CD4-positive, alpha-beta memory T cell (primary cell): ENCODE measurements around the gene RNF41. TPM values are rescaled to one million over a fixed set of nuclear protein-coding genes. Genes with fewer than 3 reads are reported as not detected.
"Not testable (repeated sequence)": the region's sequence is repeated elsewhere in the genome, so short reads cannot be mapped to it uniquely, and the experiment has no call there.

Experiments used
- CTCF ChIA-PET: fragments of 350-600 bp; sonication (Branson Sonifier 250); formaldehyde crosslinking; loops from one replicate; lab custom pipeline; 2021; ENCODE audit warnings: inconsistent platforms; ENCODE audit not compliant: partially characterized antibody; lab: Charles Lee
- POLR2A ChIA-PET: fragments of 350-600 bp; sonication (Branson Sonifier 250); formaldehyde crosslinking; loops from one replicate; lab custom pipeline; 2021; ENCODE audit not compliant: partially characterized antibody; lab: Charles Lee
- DNase-seq, 5 donors: peaks; one replicate each; pipeline versions ENCODE4 v3.0.0 to v3.0.0-alpha.2; 2020 to 2022; ENCODE audit warnings: mixed read lengths in 1 of 5
- H3K27ac ChIP-seq: one replicate; pipeline ENCODE4 v1.7.0; 2013; ENCODE audit warnings: low read depth, low read length
- H3K27me3 ChIP-seq: 2 replicates; pipeline ENCODE4 v1.7.0; 2013; ENCODE audit warnings: mild to moderate bottlenecking, low read length, moderate library complexity; ENCODE audit not compliant: insufficient read depth
- H3K36me3 ChIP-seq: 2 replicates; pipeline ENCODE4 v1.7.0; 2013; ENCODE audit warnings: mild to moderate bottlenecking, low read length, moderate library complexity; ENCODE audit not compliant: insufficient read depth
- H3K4me1 ChIP-seq: 2 replicates; pipeline ENCODE4 v1.7.0; 2013; ENCODE audit warnings: mild to moderate bottlenecking, low read length, moderate library complexity; ENCODE audit not compliant: insufficient read depth
- H3K4me3 ChIP-seq, 2 donors: one replicate each; pipeline ENCODE4 v1.7.0; 2013; ENCODE audit warnings: low read length in 2 of 2, mild to moderate bottlenecking in 1 of 2
- H3K9me3 ChIP-seq, 2 donors: one replicate each; pipeline ENCODE4 v1.7.0; 2013; ENCODE audit warnings: low read length in 2 of 2, control low read depth in 1 of 2; ENCODE audit not compliant: control insufficient read depth in 1 of 2
- H3K27ac Mint-ChIP-seq, 7 donors: one replicate each; pipeline ENCODE4 v1.8.0; 2020 to 2021; ENCODE audit warnings: mixed read lengths in 7 of 7, mild to moderate bottlenecking in 6 of 7, inconsistent platforms in 3 of 7, moderate library complexity in 3 of 7
- H3K27me3 Mint-ChIP-seq, 2 donors: one replicate each; pipeline ENCODE4 v1.8.0; 2020 to 2021; ENCODE audit warnings: mixed read lengths in 2 of 2
- H3K36me3 Mint-ChIP-seq, 2 donors: one replicate each; pipeline ENCODE4 v1.8.0; 2020 to 2021; ENCODE audit warnings: mixed read lengths in 2 of 2, inconsistent platforms in 1 of 2, mild to moderate bottlenecking in 1 of 2
- H3K4me1 Mint-ChIP-seq, 4 donors: one replicate each; pipeline ENCODE4 v1.8.0; 2020 to 2021; ENCODE audit warnings: mixed read lengths in 4 of 4, mild to moderate bottlenecking in 1 of 4
- H3K4me3 Mint-ChIP-seq, 8 donors: one replicate each; pipeline ENCODE4 v1.8.0; 2020 to 2021; ENCODE audit warnings: mixed read lengths in 8 of 8, mild to moderate bottlenecking in 7 of 8, moderate library complexity in 6 of 8, inconsistent platforms in 3 of 8
- H3K9me3 Mint-ChIP-seq, 8 donors: one replicate each; pipeline ENCODE4 v1.8.0; 2020 to 2021; ENCODE audit warnings: mixed read lengths in 8 of 8, mild to moderate bottlenecking in 5 of 8, inconsistent platforms in 3 of 8, moderate library complexity in 1 of 8
- intact Hi-C: fragments of 100-400 bp; cut with micrococcal nuclease; formaldehyde crosslinking; loops from one replicate; pipeline ENCODE4 v1.15.1; 2023
- polyA plus RNA-seq, 2 donors: library from polyadenylated mRNA; unstranded; fragments of 300-500 nt; fragmentation: Illumina TruSeq; gene quantifications; one replicate each; pipeline ENCODE4 v1.2.3, GENCODE V29; 2021
- total RNA-seq, 2 experiments: library from RNA; stranded (reverse); gene quantifications; one replicate each; pipeline ENCODE4 v1.2.3, GENCODE V29; 2021

The RNF41 gene
- total and polyA plus RNA-seq, 4 experiments from 2014 or later: 33.2 to 46.7 (median 41.5) TPM

GRCh38 chr12:56158926-56159461 lies 62.7 kb downstream of the RNF41 start:
- H3K4me1 Mint-ChIP-seq: peaks cover 28 to 65% (median 37%) of the 10 kb centered on the region in 4 donors
- Histone ChIP-seq H3K4me3 (peak overlapping the region; percentile 86 to 89), H3K9me3 (no peaks in the 10 kb centered on the region)

GRCh38 chr12:56158029-56158925 lies 63.4 kb downstream of the RNF41 start, which contains the start of gene MYL6:
Gene MYL6, plus strand, starts transcription at chr12:56158359. Its CDS starts 43 bp downstream, at chr12:56158402.
- peak; percentile 88 to 98 (median 91) for DNase-seq
- Mint-ChIP-seq H3K4me1 (peaks cover 28 to 64% (median 37%) of the 10 kb centered on the region in 4 donors), H3K36me3 (peaks cover 23 to 49% of the 10 kb centered on the region in 2 donors), H3K9me3 (no peaks in the 10 kb centered on the region), H3K27ac (peak within 1 kb of the TSS; percentile 96 to 100 (median 99)), H3K27me3 (no peaks in the 10 kb centered on the region), H3K4me3 (peak within 1 kb of the TSS; percentile 93 to 100 (median 97))
- intact Hi-C loops: loop anchor here (1.0 to 2.0 kb wide), 2 partner anchors 30 to 63 kb away; partner anchors contain the start of genes ESYT1 and RNF41
- ChIA-PET POLR2A (interaction anchor here (0.7 to 10.8 kb wide), 13 partner anchors 14 to 291 kb away, joined by 3 to 236 read pairs (median 7); partner anchors contain the start of genes ESYT1, PA2G4, RNF41 and RPL41), CTCF (interaction anchor here (0.6 to 2.5 kb wide), 12 partner anchors 16 to 72 kb away, joined by 3 to 16 read pairs (median 4); partner anchors contain the start of genes ESYT1, RNF41, SMARCC2 and ZC3H10)
- Histone ChIP-seq H3K27me3 (no peaks in the 10 kb centered on the region), H3K9me3 (no peaks in the 10 kb centered on the region), H3K4me3 (peak within 1 kb of the TSS; percentile 86 to 89), H3K36me3 (peaks cover 34% of the 10 kb centered on the region), H3K27ac (peak within 1 kb of the TSS; percentile 97), H3K4me1 (peaks cover 40% of the 10 kb centered on the region)

More at GRCh38 chr12:56158926-56159461, 62.7 kb downstream of the RNF41 start:
- Histone ChIP-seq H3K36me3 (peaks cover 41% of the 10 kb centered on the region), H3K27ac (peak overlapping the region; percentile 97), H3K4me1 (peaks cover 38% of the 10 kb centered on the region), H3K27me3 (no peaks in the 10 kb centered on the region)
- peak overlapping the region; percentile 93 to 100 (median 97) for H3K4me3 Mint-ChIP-seq
- peak overlapping the region; percentile 96 to 100 (median 99) for H3K27ac Mint-ChIP-seq
- ChIA-PET POLR2A (interaction anchor here (0.7 to 10.8 kb wide), 13 partner anchors 10 to 201 kb away, joined by 3 to 236 read pairs (median 7); partner anchors contain the start of genes ESYT1, PA2G4, RNF41 and RPL41), CTCF (interaction anchor here (0.6 to 2.5 kb wide), 13 partner anchors 15 to 63 kb away, joined by 3 to 16 read pairs (median 4); partner anchors contain the start of genes ESYT1, RNF41, SMARCC2 and ZC3H10)
- no peaks in the 10 kb centered on the region for H3K9me3 Mint-ChIP-seq
- DNase-seq: peak; percentile 19 to 48 (median 24)
- intact Hi-C loops: loop anchor here (1.0 to 2.0 kb wide), 2 partner anchors 31 to 62 kb away; partner anchors contain the start of genes ESYT1 and RNF41
- peaks cover 28 to 56% of the 10 kb centered on the region in 2 donors for H3K36me3 Mint-ChIP-seq
- no peaks in the 10 kb centered on the region for H3K27me3 Mint-ChIP-seq

GRCh38 chr12:56157201-56158028 lies 64.3 kb downstream of the RNF41 start:
- peak; percentile 71 to 82 (median 75) for DNase-seq
- H3K36me3 Mint-ChIP-seq: peaks cover 22 to 40% of the 10 kb centered on the region in 2 donors
- peak overlapping the region; percentile 93 to 100 (median 97) for H3K4me3 Mint-ChIP-seq
- Histone ChIP-seq H3K9me3 (no peaks in the 10 kb centered on the region), H3K27ac (peak overlapping the region; percentile 97), H3K4me3 (peak overlapping the region; percentile 53 to 76), H3K27me3 (no peaks in the 10 kb centered on the region), H3K36me3 (peaks cover 25% of the 10 kb centered on the region), H3K4me1 (peaks cover 49% of the 10 kb centered on the region)
- H3K4me1 Mint-ChIP-seq: peaks cover 30 to 68% (median 43%) of the 10 kb centered on the region in 4 donors
- POLR2A ChIA-PET: interaction anchor here (0.6 to 10.8 kb wide), 11 partner anchors 9 to 292 kb away, joined by 3 to 236 read pairs (median 7); partner anchors contain the start of genes ESYT1, RPL41, SMARCC2 and TIMELESS
- no peaks in the 10 kb centered on the region for H3K9me3 Mint-ChIP-seq
- H3K27ac Mint-ChIP-seq: peak overlapping the region; percentile 96 to 100 (median 99)
- intact Hi-C loops: loop anchor here (1.0 to 2.0 kb wide), 4 partner anchors 29 to 67 kb away; partner anchors contain the start of genes ESYT1, NABP2 and RNF41
- H3K27me3 Mint-ChIP-seq: no peaks in the 10 kb centered on the region
- CTCF ChIA-PET: interaction anchor here (1.7 to 3.9 kb wide), 4 partner anchors 29 to 38 kb away, joined by 6 to 24 read pairs (median 12); partner anchors contain the start of genes ESYT1, SMARCC2 and ZC3H10

- H3K9me3 ChIP-seq, DNase-seq, H3K27me3 ChIP-seq, H3K9me3 Mint-ChIP-seq, H3K27me3 Mint-ChIP-seq, H3K4me3 ChIP-seq: not testable (repeated sequence)
- H3K4me1 ChIP-seq: peaks cover 49% of the 10 kb centered on the region
- peak overlapping the region; percentile 93 to 100 (median 97) for H3K4me3 Mint-ChIP-seq
- H3K27ac Mint-ChIP-seq: peak overlapping the region in 6 of 7 donors; percentile 96 to 100 (median 98)
- ChIA-PET POLR2A (interaction anchor here (0.6 to 10.8 kb wide), 7 partner anchors 8 to 39 kb away, joined by 3 to 236 read pairs (median 4); partner anchors contain the start of genes ESYT1, SMARCC2 and ZC3H10), CTCF (interaction anchor here (1.7 to 3.9 kb wide), 2 partner anchors 33 to 37 kb away, joined by 6 to 24 read pairs; partner anchors contain the start of genes SMARCC2 and ZC3H10)
- peaks cover 15 to 36% of the 10 kb centered on the region in 2 donors for H3K36me3 Mint-ChIP-seq
- H3K4me1 Mint-ChIP-seq: peaks cover 29 to 72% (median 45%) of the 10 kb centered on the region in 4 donors
- H3K36me3 ChIP-seq: peaks cover 18% of the 10 kb centered on the region
- intact Hi-C loops: loop anchor here (1.0 kb wide), 2 partner anchors 32 to 68 kb away; partner anchors contain the start of gene NABP2
- peak overlapping the region; percentile 97 for H3K27ac ChIP-seq
Observed at GRCh38 chr12:56156464-56157200, 65.1 kb downstream of the RNF41 start.

- ChIA-PET POLR2A (interaction anchor here (0.6 to 10.8 kb wide), 6 partner anchors 14 to 946 kb away, joined by 3 to 236 read pairs (median 10); partner anchors contain the start of genes ESYT1, RNF41, SMARCC2 and ZC3H10), CTCF (interaction anchor here (0.9 to 3.9 kb wide), 3 partner anchors 31 to 36 kb away, joined by 3 to 24 read pairs (median 6); partner anchors contain the start of genes SMARCC2 and ZC3H10)
- Histone ChIP-seq H3K4me3 (no peak overlapping the region), H3K27me3 (no peaks in the 10 kb centered on the region), H3K27ac (no peak overlapping the region), H3K36me3 (peaks cover 7% of the 10 kb centered on the region), H3K4me1 (peaks cover 49% of the 10 kb centered on the region), H3K9me3 (no peaks in the 10 kb centered on the region)
- DNase-seq: no peak
- H3K27me3 Mint-ChIP-seq: no peaks in the 10 kb centered on the region
- peak overlapping the region; percentile 24 to 76 (median 42) for H3K4me3 Mint-ChIP-seq
- H3K9me3 Mint-ChIP-seq: no peaks in the 10 kb centered on the region
- intact Hi-C loops: no loop called here
- H3K36me3 Mint-ChIP-seq: peaks cover 7 to 24% of the 10 kb centered on the region in 2 donors
- H3K27ac Mint-ChIP-seq: peak overlapping the region in 3 of 7 donors; percentile 51 to 62 (median 60)
- H3K4me1 Mint-ChIP-seq: peaks cover 31 to 72% (median 44%) of the 10 kb centered on the region in 4 donors
Observed at GRCh38 chr12:56155256-56155845, 66.4 kb downstream of the RNF41 start.
